Mammary epithelial cell (primary cell): ENCODE results near the gene ESRRA.

Experiments
- EZH2 ChIP-seq: IDR thresholded peaks from 2 replicates; pipeline ENCODE4 v1.6.1; 2012; ENCODE audit warnings: low read length, inconsistent platforms, borderline replicate concordance
- TF ChIP-seq, protein P1 (sequence below), 2 donors: IDR thresholded peaks in 1 of 2; conservative IDR thresholded peaks in 1 of 2; 2 replicates each; pipeline ENCODE4 v1.5.1; 2011 to 2012; ENCODE audit warnings: inconsistent platforms in 2 of 2, low read length in 2 of 2, mild to moderate bottlenecking in 2 of 2, control low read depth in 1 of 2, low read depth in 1 of 2; ENCODE audit not compliant: insufficient read depth in 1 of 2; ENCODE audit errors: extremely low read depth in 1 of 2

DNA sequence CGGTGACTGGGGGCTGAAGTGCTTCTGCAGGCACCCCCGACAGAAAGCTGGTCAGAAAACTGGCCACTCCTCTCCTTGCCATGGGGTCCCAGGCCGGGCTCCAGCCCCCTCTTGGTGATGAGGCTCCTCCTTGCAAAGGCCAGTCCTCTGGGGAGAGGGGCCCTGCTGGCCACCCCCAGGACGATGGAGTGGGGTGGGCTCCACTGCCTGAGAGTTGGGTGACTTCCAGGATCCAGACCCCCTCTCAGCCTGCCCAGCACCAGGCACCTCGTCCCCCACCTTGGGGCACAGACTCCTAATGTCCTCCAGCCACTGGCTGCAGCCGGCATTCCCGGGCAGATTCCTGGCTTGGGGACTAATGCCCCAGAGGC is 53.2 kb downstream of the ESRRA start:
- TF ChIP-seq, protein P1, sequence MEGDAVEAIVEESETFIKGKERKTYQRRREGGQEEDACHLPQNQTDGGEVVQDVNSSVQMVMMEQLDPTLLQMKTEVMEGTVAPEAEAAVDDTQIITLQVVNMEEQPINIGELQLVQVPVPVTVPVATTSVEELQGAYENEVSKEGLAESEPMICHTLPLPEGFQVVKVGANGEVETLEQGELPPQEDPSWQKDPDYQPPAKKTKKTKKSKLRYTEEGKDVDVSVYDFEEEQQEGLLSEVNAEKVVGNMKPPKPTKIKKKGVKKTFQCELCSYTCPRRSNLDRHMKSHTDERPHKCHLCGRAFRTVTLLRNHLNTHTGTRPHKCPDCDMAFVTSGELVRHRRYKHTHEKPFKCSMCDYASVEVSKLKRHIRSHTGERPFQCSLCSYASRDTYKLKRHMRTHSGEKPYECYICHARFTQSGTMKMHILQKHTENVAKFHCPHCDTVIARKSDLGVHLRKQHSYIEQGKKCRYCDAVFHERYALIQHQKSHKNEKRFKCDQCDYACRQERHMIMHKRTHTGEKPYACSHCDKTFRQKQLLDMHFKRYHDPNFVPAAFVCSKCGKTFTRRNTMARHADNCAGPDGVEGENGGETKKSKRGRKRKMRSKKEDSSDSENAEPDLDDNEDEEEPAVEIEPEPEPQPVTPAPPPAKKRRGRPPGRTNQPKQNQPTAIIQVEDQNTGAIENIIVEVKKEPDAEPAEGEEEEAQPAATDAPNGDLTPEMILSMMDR (conservative IDR thresholded peaks at IDR 0.05 in 1 of 2, IDR thresholded peaks at IDR 0.05 in 1 of 2; ENCODE audit: extremely low read depth in 1 of 2, insufficient read depth in 1 of 2, low read depth in 1 of 2, low read length in 2 of 2), result no peak
- no peak for TF ChIP-seq EZH2
